GM13977 (cell line): ENCODE results near the gene SAC3D1.

Source experiments
- DNase-seq: peaks from one replicate; pipeline ENCODE4 v3.0.0; 2012; ENCODE audit warnings: low spot score
- CTCF ChIP-seq: IDR thresholded peaks from 2 replicates; pipeline ENCODE4 v1.5.1; 2012; ENCODE audit warnings: mild to moderate bottlenecking, control low read depth; ENCODE audit not compliant: insufficient read depth; ENCODE audit errors: extremely low read depth, missing control alignments
- in situ Hi-C: fragments of 300-500 bp; cut with MboI; formaldehyde crosslinking; loops from one replicate; pipeline ENCODE4 v1.12.0; 2022; ENCODE audit warnings: low sequenced_read_pairs, low pct_unique_long_range_greater_than_20kb, mixed read lengths, inconsistent platforms; ENCODE audit not compliant: unreplicated experiment

SAC3D1 gene

GRCh38 chr11:65058012-65058411 is 17.0 kb downstream of the SAC3D1 start:
- DNase-seq: no peak
- TF ChIP-seq CTCF: no peak
- in situ Hi-C loops: no loop called here

DNA sequence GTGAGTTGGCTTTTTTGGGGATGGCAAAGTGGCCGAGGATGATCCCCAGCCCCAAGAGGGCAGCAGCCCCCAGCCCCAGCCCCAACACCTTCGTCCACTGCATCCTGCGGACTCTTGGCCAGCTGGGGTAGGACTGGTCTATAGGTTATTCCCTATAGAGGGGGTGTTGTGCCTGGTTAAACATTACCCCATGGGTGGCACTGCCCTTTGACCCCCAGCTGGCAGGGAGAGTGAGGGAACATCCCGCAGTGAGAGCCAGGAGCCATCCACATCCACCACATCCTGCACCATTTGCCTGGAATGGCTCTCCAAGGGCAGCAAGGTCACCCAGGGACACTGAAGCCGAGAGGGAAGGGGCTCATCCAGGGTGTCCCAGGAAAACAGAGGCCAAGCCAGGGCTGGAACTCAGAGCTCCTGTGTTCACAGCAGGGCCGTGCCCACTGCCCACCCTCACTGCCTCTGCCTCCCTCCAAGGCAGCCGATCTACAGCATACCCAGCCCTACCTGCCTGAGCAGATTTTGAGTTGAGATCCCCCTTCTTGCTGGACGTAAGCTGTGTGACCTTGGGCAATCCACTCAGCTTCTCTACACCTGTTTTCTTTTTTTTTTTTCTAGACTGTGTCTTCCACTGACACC is 17.5 kb downstream of the SAC3D1 start, which contains the start of gene NAALADL1:
Gene NAALADL1, minus strand, starts transcription at position 135 of the 636 bp plus-strand sequence. Its CDS starts 32 bp downstream, at position 103.
- in situ Hi-C loops: no loop called here

GRCh38 chr11:65059523-65059922 is 18.5 kb downstream of the SAC3D1 start:
- in situ Hi-C loops: no loop called here
- no peak for DNase-seq
- TF ChIP-seq CTCF: no peak

More for the DNA sequence above, 17.5 kb downstream of the SAC3D1 start, which contains the start of gene NAALADL1:
- no peak for DNase-seq
- TF ChIP-seq CTCF: no peak

DNA sequence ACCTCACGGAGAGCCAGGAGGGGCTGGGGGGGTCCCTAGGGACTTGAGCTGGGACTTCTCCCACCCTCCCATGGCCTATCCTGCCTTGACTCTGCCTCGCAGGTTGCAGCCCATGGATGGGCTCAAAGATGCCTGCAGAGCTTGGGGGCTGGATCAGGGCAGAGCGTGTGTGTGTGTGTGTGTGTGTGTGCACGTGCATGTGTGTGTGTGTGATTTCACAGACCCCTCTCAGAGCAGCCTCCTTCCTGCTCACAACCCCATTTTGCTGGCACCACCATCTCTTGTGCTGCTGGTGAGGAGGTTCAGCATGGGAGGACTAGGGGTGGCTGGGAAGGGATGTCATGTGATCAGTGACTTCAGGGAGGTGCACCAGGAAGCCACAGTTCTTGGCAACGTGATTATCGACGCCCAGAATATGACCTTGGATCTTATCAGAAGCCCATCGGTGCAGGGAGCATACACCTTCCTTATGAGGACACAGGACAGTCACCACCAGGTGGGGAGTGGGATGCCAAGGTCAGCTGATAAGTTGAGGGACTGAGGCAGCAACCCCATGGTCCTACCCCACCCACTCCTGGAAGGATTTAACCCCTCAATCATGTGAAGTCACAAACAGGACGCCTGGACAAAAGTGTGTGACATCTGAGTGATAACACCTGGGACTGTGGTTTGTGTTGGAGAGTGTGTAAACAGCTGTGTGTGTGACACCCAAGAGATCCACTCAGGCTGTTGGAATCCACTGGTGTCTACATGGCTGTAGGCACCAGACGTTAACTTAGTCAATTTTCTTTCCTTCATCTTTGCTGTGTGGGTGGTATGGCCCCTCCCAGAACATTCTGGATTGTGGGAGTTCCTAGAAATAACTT is 19.2 kb downstream of the SAC3D1 start:
- no peak for DNase-seq
- TF ChIP-seq CTCF: no peak
- in situ Hi-C loops: no loop called here

DNA sequence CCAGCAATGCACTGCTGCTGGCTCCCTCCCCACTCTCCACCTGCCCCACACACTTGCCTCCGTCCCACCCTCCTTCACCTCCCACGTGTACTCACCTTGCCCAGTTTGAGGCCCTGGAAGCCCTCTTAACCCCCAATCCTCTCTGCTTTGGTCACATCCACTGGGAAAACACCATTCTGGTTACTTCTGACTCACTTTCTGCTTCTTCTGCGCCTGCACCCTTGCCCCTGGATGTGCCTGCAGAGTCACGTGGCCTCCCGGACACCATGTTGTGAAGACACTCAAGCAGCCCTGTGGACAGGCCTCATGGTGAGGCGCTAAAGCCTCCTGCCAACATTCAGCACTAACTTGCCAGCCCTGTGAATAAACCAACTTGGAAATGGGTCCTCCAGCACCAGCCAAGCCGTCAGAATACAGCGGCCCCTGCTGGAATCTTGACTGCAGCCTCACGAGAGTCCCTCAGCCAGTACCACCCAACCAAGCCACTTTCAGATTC is 20.0 kb downstream of the SAC3D1 start:
- no peak for TF ChIP-seq CTCF
- in situ Hi-C loops: no loop called here
- DNase-seq: no peak

DNA sequence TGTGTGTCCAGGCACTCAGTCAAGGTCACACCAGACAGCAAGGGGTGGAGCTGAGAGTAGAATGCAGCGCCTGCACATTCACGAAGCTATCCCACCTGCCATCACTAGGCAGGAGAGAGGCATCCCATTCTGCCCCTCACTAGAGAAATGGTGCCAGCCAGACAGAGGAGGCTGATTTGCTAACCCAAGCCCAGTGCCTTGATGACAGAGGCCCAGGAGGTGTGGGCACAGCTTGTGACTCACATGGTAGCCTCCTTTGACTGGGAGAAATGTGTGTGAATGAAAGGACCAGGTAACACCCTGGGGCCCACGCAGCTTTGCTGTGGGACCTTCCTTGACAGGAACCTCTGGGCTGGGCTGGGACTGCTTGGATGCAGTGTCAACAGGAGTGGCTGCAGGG is 22.5 kb downstream of the SAC3D1 start:
- in situ Hi-C loops: no loop called here
- DNase-seq: no peak
- no peak for TF ChIP-seq CTCF
